H1 (cell line): ENCODE data around the gene MRGPRX2. TPM values are rescaled to one million over a fixed set of nuclear protein-coding genes. Genes with fewer than 3 reads are reported as not detected.

Experiments
- CTCF ChIA-PET: fragments of 300-600 bp; sonication (Branson Sonifier 250); formaldehyde crosslinking; loops from one replicate; lab custom pipeline; 2021; ENCODE audit not compliant: partially characterized antibody; lab: Charles Lee
- POLR2A ChIA-PET: fragments of 300-600 bp; sonication (Branson Sonifier 250); formaldehyde crosslinking; loops from one replicate; lab custom pipeline; 2021; ENCODE audit warnings: inconsistent platforms; ENCODE audit not compliant: partially characterized antibody; lab: Charles Lee
- DNase-seq, 2 experiments: peaks; one replicate each; pipeline versions ENCODE4 v3.0.0 to v3.0.0-alpha.2; 2010 to 2022; ENCODE audit warnings: low spot score in 2 of 2, low read depth in 1 of 2, mixed read lengths in 1 of 2
- FAIRE-seq: peaks from 2 replicates; lab custom pipeline; 2011; peaks lifted over from hg19 to GRCh38; lab: Jason Lieb, UNC
- H2AFZ ChIP-seq: 2 replicates; pipeline ENCODE4 v1.8.1; 2012; ENCODE audit warnings: low read length, inconsistent platforms
- H2AK5ac ChIP-seq: 2 replicates; pipeline ENCODE4 v1.6.1; 2013; ENCODE audit warnings: low read depth, low read length
- H2BK120ac ChIP-seq: replicated peaks from 2 replicates; pipeline ENCODE3; 2013; ENCODE audit warnings: low read depth, low read length, inconsistent platforms
- H2BK12ac ChIP-seq: 2 replicates; pipeline ENCODE4 v1.6.1; 2013; ENCODE audit warnings: low read depth, low read length
- H2BK15ac ChIP-seq: 2 replicates; pipeline ENCODE4 v1.6.1; 2013; ENCODE audit warnings: low read length
- H2BK20ac ChIP-seq: 2 replicates; pipeline ENCODE4 v1.6.1; 2013; ENCODE audit warnings: low read length
- H2BK5ac ChIP-seq: 2 replicates; pipeline ENCODE4 v1.6.1; 2013; ENCODE audit warnings: low read depth, low read length
- H3K14ac ChIP-seq: 2 replicates; pipeline ENCODE4 v1.6.1; 2013; ENCODE audit warnings: inconsistent platforms; ENCODE audit not compliant: insufficient read length
- H3K18ac ChIP-seq: 2 replicates; pipeline ENCODE4 v1.6.1; 2013; ENCODE audit warnings: low read length; ENCODE audit errors: extremely low read depth
- H3K23ac ChIP-seq: 2 replicates; pipeline ENCODE4 v1.6.1; 2013; ENCODE audit warnings: inconsistent platforms; ENCODE audit not compliant: insufficient read length
- H3K23me2 ChIP-seq: 2 replicates; pipeline ENCODE4 v1.6.1; 2013; ENCODE audit warnings: low read depth, low read length
- H3K27ac ChIP-seq: 2 replicates; pipeline ENCODE4 v1.6.1; 2011; ENCODE audit warnings: low read depth, low read length, inconsistent platforms
- H3K27me3 ChIP-seq, 4 experiments: replicated peaks in 1 of 4; 1 replicate in 1 of 4; 2 replicates in 3 of 4; pipeline versions ENCODE4 v1.6.1 to v1.8.1; 2011 to 2013; ENCODE audit warnings: low read length in 3 of 4, mild to moderate bottlenecking in 3 of 4, inconsistent platforms in 2 of 4, mixed read lengths in 2 of 4, moderate library complexity in 1 of 4; ENCODE audit not compliant: control insufficient read depth in 3 of 4, insufficient read depth in 3 of 4; ENCODE audit errors: extremely low read depth in 1 of 4
- H3K36me3 ChIP-seq, 4 experiments: 2 replicates each; pipeline versions ENCODE4 v1.6.1 to v1.8.1; 2011 to 2013; ENCODE audit warnings: mild to moderate bottlenecking in 4 of 4, low read length in 3 of 4, moderate library complexity in 2 of 4, control low read depth in 1 of 4, inconsistent platforms in 1 of 4; ENCODE audit not compliant: insufficient read depth in 4 of 4, control insufficient read depth in 2 of 4
- H3K4ac ChIP-seq: replicated peaks from 2 replicates; pipeline ENCODE3; 2013; ENCODE audit warnings: low read length, low read depth, mixed read lengths, inconsistent platforms; ENCODE audit not compliant: insufficient read length
- H3K4me1 ChIP-seq, 4 experiments: replicated peaks in 1 of 4; 1 replicate in 1 of 4; 2 replicates in 3 of 4; pipeline versions ENCODE4 v1.6.1 to v1.8.1; 2011 to 2013; ENCODE audit warnings: low read length in 3 of 4, inconsistent platforms in 2 of 4, mixed read lengths in 1 of 4; ENCODE audit not compliant: insufficient read depth in 4 of 4, control insufficient read depth in 3 of 4
- H3K4me2 ChIP-seq, 2 experiments: 2 replicates each; pipeline versions ENCODE4 v1.6.1 to v1.8.1; 2011 to 2013; ENCODE audit warnings: low read depth in 2 of 2, low read length in 2 of 2, control low read depth in 1 of 2, inconsistent platforms in 1 of 2, mild to moderate bottlenecking in 1 of 2; ENCODE audit not compliant: insufficient read depth in 1 of 2
- H3K4me3 ChIP-seq, 4 experiments: fragments of 200-600, 300-600 bp in 1 of 4; sonication (generic), shearing (Covaris generic), sonication (Bioruptor Twin) in 1 of 4; 2 replicates each; pipeline versions ENCODE4 v1.5.1 to v1.8.1; 2011 to 2016; ENCODE audit warnings: low read length in 4 of 4, low read depth in 3 of 4, control low read depth in 2 of 4, inconsistent platforms in 2 of 4, mild to moderate bottlenecking in 2 of 4, mixed read lengths in 1 of 4, moderate library complexity in 1 of 4; ENCODE audit not compliant: insufficient read depth in 2 of 4; ENCODE audit errors: extremely low read depth in 1 of 4
- H3K56ac ChIP-seq: replicated peaks from 2 replicates; pipeline ENCODE3; 2013; ENCODE audit warnings: low read depth, mild to moderate bottlenecking, mixed read lengths, low read length, inconsistent platforms; ENCODE audit not compliant: insufficient read length
- H3K79me1 ChIP-seq: 2 replicates; pipeline ENCODE4 v1.6.1; 2013; ENCODE audit warnings: low read depth, low read length, control low read depth
- H3K79me2 ChIP-seq, 2 experiments: 2 replicates each; pipeline versions ENCODE4 v1.6.1 to v1.8.1; 2012 to 2013; ENCODE audit warnings: low read length in 2 of 2, mild to moderate bottlenecking in 2 of 2, inconsistent platforms in 1 of 2; ENCODE audit not compliant: insufficient read depth in 2 of 2, control insufficient read depth in 1 of 2
- H3K9ac ChIP-seq, 4 experiments: replicated peaks in 1 of 4; 1 replicate in 1 of 4; 2 replicates in 3 of 4; pipeline versions ENCODE4 v1.6.1 to v1.8.1; 2011 to 2013; ENCODE audit warnings: low read depth in 3 of 4, low read length in 3 of 4, control low read depth in 2 of 4, mild to moderate bottlenecking in 2 of 4, moderate library complexity in 2 of 4, inconsistent platforms in 1 of 4; ENCODE audit errors: extremely low read depth in 1 of 4
- H3K9me3 ChIP-seq, 2 experiments: 2 replicates each; pipeline versions ENCODE4 v1.6.1 to v1.8.1; 2012 to 2013; ENCODE audit warnings: mild to moderate bottlenecking in 2 of 2, moderate library complexity in 2 of 2, control low read depth in 1 of 2, inconsistent platforms in 1 of 2, low read depth in 1 of 2, low read length in 1 of 2, mixed read lengths in 1 of 2; ENCODE audit not compliant: insufficient read depth in 2 of 2
- H4K20me1 ChIP-seq, 2 experiments: replicated peaks in 1 of 2; 2 replicates each; pipeline versions ENCODE3 to v1.8.1; 2011 to 2013; ENCODE audit warnings: inconsistent platforms in 2 of 2, low read length in 2 of 2, mild to moderate bottlenecking in 1 of 2; ENCODE audit not compliant: insufficient read depth in 2 of 2, control insufficient read depth in 1 of 2
- H4K5ac ChIP-seq: 2 replicates; pipeline ENCODE4 v1.6.1; 2013; ENCODE audit warnings: low read length, low read depth, mixed read lengths, inconsistent platforms; ENCODE audit not compliant: insufficient read length
- H4K8ac ChIP-seq: 2 replicates; pipeline ENCODE4 v1.8.0; 2013; ENCODE audit warnings: mild to moderate bottlenecking, moderate library complexity, low read length, inconsistent platforms; ENCODE audit not compliant: insufficient read depth; ENCODE audit errors: extremely low read depth
- H4K91ac ChIP-seq: replicated peaks from 2 replicates; pipeline ENCODE3; 2013; ENCODE audit warnings: low read length, mixed read lengths, inconsistent platforms; ENCODE audit not compliant: insufficient read length
- SIN3A ChIP-seq, 2 experiments: IDR thresholded peaks in 1 of 2; conservative IDR thresholded peaks in 1 of 2; 2 replicates each; pipeline ENCODE4 v1.6.1; 2011 to 2012; ENCODE audit warnings: low read length in 2 of 2, improper control_type of control experiment in 1 of 2, low read depth in 1 of 2, mild to moderate bottlenecking in 1 of 2
- WGBS, 2 experiments: shearing (Covaris generic) in 1 of 2; methylation state at CpG; one replicate each; pipeline versions ENCODE4 v1.1.6 to v1.1.7; 2013 to 2015; ENCODE audit warnings: low lambda C conversion rate in 2 of 2, mixed read lengths in 2 of 2, inconsistent platforms in 1 of 2, low coverage in 1 of 2, missing lambda C conversion rate in 1 of 2; ENCODE audit not compliant: insufficient replicate concordance in 2 of 2, insufficient coverage in 1 of 2, insufficient read length in 1 of 2; ENCODE audit errors: extremely low coverage in 1 of 2, missing lambda C conversion rate in 1 of 2; 5-methylcytosine and 5-hydroxymethylcytosine counted together
- polyA plus RNA-seq, 7 experiments: library from polyadenylated mRNA; depleted of rRNA in 3 of 7; stranded (reverse) in 5 of 7; unstranded in 2 of 7; fragments of >200 nt in 5 of 7; fragments of 200-250 nt in 2 of 7; gene quantifications; 1 replicate in 5 of 7; 2 replicates in 1 of 7; 4 replicates in 1 of 7; pipeline versions ENCODE4 v1.2.1 to v1.2.3, GENCODE V29; 2011 to 2013; ENCODE audit warnings: missing spikeins in 2 of 7, mixed read lengths in 2 of 7
- total RNA-seq: library from RNA; stranded (reverse); fragmentation: NEBNext Ultra II Directional; extraction: Animal tissue kit (Norgen Biotek cat#: 25700); gene quantifications from 2 replicates; pipeline ENCODE4 v1.2.1, GENCODE V29; 2021

Gene MRGPRX2
- total and polyA plus RNA-seq, 2 of the 8 experiments (the other 6 are each of a cell fraction or from before 2014, with no cell fraction given): not detected

DNA sequence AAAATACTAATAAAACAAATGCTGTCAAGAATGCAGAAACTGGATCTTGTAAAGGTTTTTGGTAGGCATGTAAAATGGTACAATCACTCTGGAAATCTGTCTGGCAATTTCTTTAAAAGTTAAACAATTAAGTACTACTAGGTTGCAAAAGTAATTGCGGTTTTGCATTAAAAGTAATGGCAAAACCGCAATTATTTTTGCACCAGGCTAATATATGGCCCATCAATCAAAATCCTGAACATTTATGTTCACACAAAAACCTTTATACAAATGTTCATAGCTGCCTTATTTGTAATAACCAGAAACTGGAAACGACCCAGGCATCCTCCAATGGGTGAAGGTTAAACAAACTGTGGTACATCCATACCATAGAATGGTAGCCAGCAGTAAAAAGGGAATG is 31.8 kb upstream of the MRGPRX2 start:
- Histone ChIP-seq H2AFZ (no peak overlapping the region), H3K4me3 (no peak overlapping the region), H3K79me1 (no peaks in the 10 kb centered on the region; the same call in 1 of the 2 replicates), H3K4ac (no peak overlapping the region), H2BK12ac (no peak overlapping the region), H3K27me3 (no peaks in the 10 kb centered on the region), H3K56ac (no peak overlapping the region), H3K79me2 (no peaks in the 10 kb centered on the region), H3K27ac (no peak overlapping the region), H4K8ac (no peak overlapping the region), H3K4me2 (no peak overlapping the region), H3K9me3 (no peaks in the 10 kb centered on the region), H3K36me3 (no peaks in the 10 kb centered on the region), H3K9ac (no peak overlapping the region), H2BK15ac (no peak overlapping the region), H2BK20ac (no peak overlapping the region), H2AK5ac (no peak overlapping the region), H3K14ac (no peak overlapping the region), H2BK5ac (no peak overlapping the region), H3K4me1 (no peaks in the 10 kb centered on the region), H2BK120ac (no peak overlapping the region), H4K20me1 (no peaks in the 10 kb centered on the region), H3K23ac (no peak overlapping the region), H3K18ac (no peak overlapping the region), H3K23me2 (no peaks in the 10 kb centered on the region), H4K91ac (no peak overlapping the region), H4K5ac (no peak overlapping the region)
- FAIRE-seq (no peak), DNase-seq (no peak)
- WGBS, 2 experiments: 74% methylated on average over 3 of the region's 3 CpGs; no CpG with 5 or more reads in 1 of the 2 experiments
- POLR2A ChIA-PET: no interaction called here
- CTCF ChIA-PET: interaction anchor here (1.0 to 1.6 kb wide), 3 partner anchors 16 to 24 kb away, joined by 3 to 5 read pairs (median 4); no protein-coding TSS in a partner anchor
- TF ChIP-seq SIN3A (conservative IDR thresholded peaks at IDR 0.05 in 1 of 2, IDR thresholded peaks at IDR 0.05 in 1 of 2; ENCODE audit: low read depth in 1 of 2, low read length in 2 of 2): no peak
